OCI-LY3 (cell line): ENCODE data around the gene KYAT1.
"Not testable (repeated sequence)": the region's sequence is repeated elsewhere in the genome, so short reads cannot be mapped to it uniquely, and the experiment has no call there.

Experiments
- H2AFZ ChIP-seq: fragments of 200-600, 300-600 bp; shearing (Covaris generic); 2 replicates; pipeline ENCODE4 v1.6.0; 2014; ENCODE audit warnings: antibody characterized with exemption, low read depth, low read length
- H3K27ac ChIP-seq: fragments of 200-600, 300-600 bp; sonication (generic); 2 replicates; pipeline ENCODE4 v1.5.1; 2014; ENCODE audit warnings: mild to moderate bottlenecking, low read length, moderate library complexity, mixed read lengths
- H3K27me3 ChIP-seq: fragments of 200-600, 300-600 bp; sonication (generic); 2 replicates; pipeline ENCODE4 v1.6.1; 2014; ENCODE audit warnings: low read depth, low read length, mixed read lengths
- H3K36me3 ChIP-seq: fragments of 200-600, 300-600 bp; sonication (generic); replicated peaks from 2 replicates; pipeline ENCODE3; 2014; ENCODE audit warnings: low read depth, low read length, mixed read lengths
- H3K4me1 ChIP-seq: fragments of 300-600, 200-600 bp; sonication (generic); 2 replicates; pipeline ENCODE4 v1.6.1; 2014; ENCODE audit warnings: low read length, mixed read lengths
- H3K4me2 ChIP-seq: fragments of 200-600, 300-600 bp; sonication (generic); 2 replicates; pipeline ENCODE4 v1.6.1; 2014; ENCODE audit warnings: low read length, mixed read lengths
- H3K4me3 ChIP-seq: fragments of 300-600, 200-600 bp; sonication (generic); 2 replicates; pipeline ENCODE4 v1.5.1; 2014; ENCODE audit warnings: antibody characterized with exemption, mild to moderate bottlenecking, low read length, moderate library complexity
- H3K79me2 ChIP-seq: fragments of 300-600, 200-600 bp; shearing (Covaris generic); 2 replicates; pipeline ENCODE4 v1.6.1; 2014; ENCODE audit warnings: mild to moderate bottlenecking, low read length, mixed read lengths
- H3K9ac ChIP-seq: fragments of 300-600, 200-600 bp; shearing (Covaris generic); 2 replicates; pipeline ENCODE4 v1.6.0; 2014; ENCODE audit warnings: mild to moderate bottlenecking, low read length, moderate library complexity
- H3K9me3 ChIP-seq: fragments of 200-600, 300-600 bp; shearing (Covaris generic); 2 replicates; pipeline ENCODE4 v1.6.1; 2014; ENCODE audit warnings: low read length, mixed read lengths; ENCODE audit not compliant: insufficient read depth
- H4K20me1 ChIP-seq: fragments of 200-600, 300-600 bp; sonication (generic); 2 replicates; pipeline ENCODE4 v1.6.1; 2016; ENCODE audit warnings: low read length, mixed read lengths; ENCODE audit not compliant: insufficient read depth
- EZH2phosphoT487 ChIP-seq: fragments of 200-600 bp; shearing (Covaris generic); IDR thresholded peaks from 2 replicates; pipeline ENCODE4 v1.6.1; 2018; ENCODE audit warnings: antibody characterized with exemption, mixed run types, low read depth
- TF ChIP-seq, protein P1 (sequence below): fragments of 200-600, 300-600 bp; sonication (generic); IDR thresholded peaks from 2 replicates; pipeline ENCODE4 v1.5.1; 2014; ENCODE audit warnings: antibody characterized with exemption, low read length, low read depth

KYAT1 gene

DNA sequence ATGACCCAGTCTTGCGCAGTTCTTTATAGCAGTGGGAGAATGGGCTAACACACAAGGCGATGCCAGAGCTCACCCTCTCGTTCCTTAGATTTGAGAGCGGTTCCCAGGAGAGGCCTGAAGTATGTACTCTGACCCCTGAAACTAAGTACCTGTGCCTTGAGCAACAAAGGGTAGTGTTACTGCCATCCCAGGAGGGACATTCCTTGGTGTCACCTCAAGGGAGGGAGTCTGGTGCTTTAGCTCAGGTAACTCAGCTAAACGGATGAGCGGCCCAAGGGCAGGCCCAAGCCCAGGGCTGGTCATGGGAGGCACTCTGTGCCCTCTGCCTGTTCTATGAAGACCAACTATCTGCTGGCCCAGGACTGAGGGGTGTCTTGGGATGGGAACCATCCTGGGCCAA is 20.2 kb downstream of the KYAT1 start:
- no peaks in the 10 kb centered on the region for H3K9me3 ChIP-seq
- H3K4me3 ChIP-seq = no peak overlapping the region
- no peaks in the 10 kb centered on the region for H4K20me1 ChIP-seq
- H3K27ac ChIP-seq = no peak overlapping the region
- no peak overlapping the region for H2AFZ ChIP-seq
- no peak for TF ChIP-seq EZH2phosphoT487
- TF ChIP-seq, protein P1, sequence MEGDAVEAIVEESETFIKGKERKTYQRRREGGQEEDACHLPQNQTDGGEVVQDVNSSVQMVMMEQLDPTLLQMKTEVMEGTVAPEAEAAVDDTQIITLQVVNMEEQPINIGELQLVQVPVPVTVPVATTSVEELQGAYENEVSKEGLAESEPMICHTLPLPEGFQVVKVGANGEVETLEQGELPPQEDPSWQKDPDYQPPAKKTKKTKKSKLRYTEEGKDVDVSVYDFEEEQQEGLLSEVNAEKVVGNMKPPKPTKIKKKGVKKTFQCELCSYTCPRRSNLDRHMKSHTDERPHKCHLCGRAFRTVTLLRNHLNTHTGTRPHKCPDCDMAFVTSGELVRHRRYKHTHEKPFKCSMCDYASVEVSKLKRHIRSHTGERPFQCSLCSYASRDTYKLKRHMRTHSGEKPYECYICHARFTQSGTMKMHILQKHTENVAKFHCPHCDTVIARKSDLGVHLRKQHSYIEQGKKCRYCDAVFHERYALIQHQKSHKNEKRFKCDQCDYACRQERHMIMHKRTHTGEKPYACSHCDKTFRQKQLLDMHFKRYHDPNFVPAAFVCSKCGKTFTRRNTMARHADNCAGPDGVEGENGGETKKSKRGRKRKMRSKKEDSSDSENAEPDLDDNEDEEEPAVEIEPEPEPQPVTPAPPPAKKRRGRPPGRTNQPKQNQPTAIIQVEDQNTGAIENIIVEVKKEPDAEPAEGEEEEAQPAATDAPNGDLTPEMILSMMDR = no peak
- no peak overlapping the region for H3K4me2 ChIP-seq
- H3K36me3 ChIP-seq = no peaks in the 10 kb centered on the region
- H3K9ac ChIP-seq = no peak overlapping the region
- H3K4me1 ChIP-seq = peaks cover 2% of the 10 kb centered on the region; the same call in 1 of the 2 replicates
- no peaks in the 10 kb centered on the region for H3K27me3 ChIP-seq
- H3K79me2 ChIP-seq = no peaks in the 10 kb centered on the region

DNA sequence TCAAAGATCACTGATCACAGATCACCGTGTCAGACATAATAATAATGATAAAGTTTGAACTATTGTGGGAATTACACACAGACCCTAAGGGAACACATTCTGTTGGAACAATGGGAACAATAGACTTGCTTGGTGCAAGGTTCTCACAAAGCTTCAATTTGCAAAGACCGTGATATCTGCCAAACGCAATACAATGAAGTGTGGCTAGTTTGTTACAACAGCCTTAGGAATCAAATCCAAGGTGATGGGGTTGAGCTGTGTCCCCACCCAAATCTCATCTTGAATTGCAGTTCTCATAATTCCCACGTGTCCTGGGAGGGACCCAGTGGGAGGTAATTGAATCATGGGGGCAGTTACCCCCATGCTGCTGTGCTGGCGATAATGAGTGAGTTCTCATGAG is 20.8 kb downstream of the KYAT1 start:
- TF ChIP-seq EZH2phosphoT487 = no peak
- TF ChIP-seq, protein P1 = no peak
- no peaks in the 10 kb centered on the region for H3K36me3 ChIP-seq
- no peaks in the 10 kb centered on the region for H3K27me3 ChIP-seq
- no peak overlapping the region for H3K4me2 ChIP-seq
- peaks cover 2% of the 10 kb centered on the region; the same call in 1 of the 2 replicates for H3K4me1 ChIP-seq
- H3K9me3 ChIP-seq = no peaks in the 10 kb centered on the region
- no peak overlapping the region for H3K27ac ChIP-seq
- no peak overlapping the region for H3K9ac ChIP-seq
- H3K4me3 ChIP-seq = no peak overlapping the region
- no peak overlapping the region for H2AFZ ChIP-seq
- H3K79me2 ChIP-seq = no peaks in the 10 kb centered on the region
- no peaks in the 10 kb centered on the region for H4K20me1 ChIP-seq

DNA sequence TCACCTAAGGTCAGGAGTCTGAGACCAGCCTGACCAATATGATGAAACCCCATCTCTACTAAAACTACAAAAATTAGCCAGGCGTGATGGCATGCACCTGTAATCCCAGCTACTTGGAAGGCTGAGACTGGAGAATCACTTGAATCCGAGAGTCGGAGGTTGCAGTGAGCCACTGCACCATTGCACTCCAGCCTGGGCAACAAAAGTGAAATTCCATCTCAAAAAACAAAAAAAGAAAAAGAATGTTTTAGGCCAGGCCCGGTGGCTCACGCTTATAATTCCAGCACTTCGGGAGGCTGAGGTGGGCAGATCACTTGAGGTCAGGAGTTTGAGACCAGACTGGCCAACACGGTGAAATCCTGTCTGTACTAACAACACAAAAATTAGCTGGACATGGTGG is 23.3 kb downstream of the KYAT1 start:
- not testable (repeated sequence) for H3K4me2 ChIP-seq, H3K27me3 ChIP-seq, H3K9me3 ChIP-seq, H3K79me2 ChIP-seq, H4K20me1 ChIP-seq, H3K4me3 ChIP-seq, H3K36me3 ChIP-seq, H3K27ac ChIP-seq, H3K4me1 ChIP-seq, H3K9ac ChIP-seq, H2AFZ ChIP-seq

DNA sequence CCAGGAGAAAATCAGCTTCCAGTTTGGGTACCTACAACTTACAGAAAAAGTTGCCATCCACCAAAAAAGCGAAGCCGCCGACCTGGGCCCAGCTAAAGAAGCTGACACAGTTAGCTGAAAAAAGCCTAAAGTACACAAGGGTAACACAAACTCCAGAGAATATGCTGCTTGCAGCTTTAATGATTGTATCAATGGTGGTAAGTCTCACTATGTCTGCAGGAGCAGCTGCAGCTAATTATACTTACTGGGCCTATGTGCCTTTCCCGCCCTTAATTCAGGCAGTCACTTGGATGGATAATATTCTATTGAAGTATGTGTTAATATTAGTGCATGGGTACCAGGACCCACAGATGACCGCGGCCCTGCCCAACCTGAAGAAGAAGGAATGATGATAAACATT is 27.3 kb downstream of the KYAT1 start:
- not testable (repeated sequence) for H3K27me3 ChIP-seq, H3K27ac ChIP-seq, H3K79me2 ChIP-seq, H3K4me1 ChIP-seq, H3K9ac ChIP-seq, H3K36me3 ChIP-seq, H4K20me1 ChIP-seq, H3K4me3 ChIP-seq, H3K4me2 ChIP-seq, H2AFZ ChIP-seq, H3K9me3 ChIP-seq

DNA sequence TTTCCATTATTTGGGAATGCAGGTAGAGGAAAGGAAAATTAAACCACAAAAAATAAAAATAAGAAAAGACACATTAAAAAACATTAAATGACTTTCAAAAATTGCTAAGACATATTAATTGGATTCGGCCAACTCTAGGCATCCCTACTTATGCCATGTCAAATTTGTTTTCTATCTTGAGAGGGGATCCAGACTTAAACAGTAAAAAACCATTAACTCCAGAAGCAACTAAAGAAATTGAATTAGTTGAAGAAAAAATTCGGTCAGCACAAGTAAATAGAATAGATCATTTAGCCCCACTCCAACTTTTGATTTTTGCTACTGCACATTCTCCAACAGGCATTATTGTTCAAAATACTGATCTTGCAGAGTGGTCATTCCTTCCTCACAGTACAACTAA is 29.1 kb downstream of the KYAT1 start:
- not testable (repeated sequence) for H3K4me2 ChIP-seq, H3K27ac ChIP-seq

More for the DNA sequence above, 29.1 kb downstream of the KYAT1 start:
- H3K9ac ChIP-seq, H3K27me3 ChIP-seq, H3K9me3 ChIP-seq, H3K79me2 ChIP-seq, H4K20me1 ChIP-seq, H3K4me1 ChIP-seq, H2AFZ ChIP-seq, H3K36me3 ChIP-seq, H3K4me3 ChIP-seq: not testable (repeated sequence)
